GM21825 (cell line): ENCODE data around the gene MRC1.

Experiments used
- ATAC-seq: cut with Tn5 transposase; IDR thresholded peaks from one replicate; pipeline ENCODE4 v1.9.1; 2021; ENCODE audit warnings: mild to moderate bottlenecking, moderate library complexity; ENCODE audit not compliant: unreplicated experiment

Gene MRC1

GRCh38 chr10:17842641-17843040, 33.5 kb downstream of the MRC1 start:
- ATAC-seq, result no peak

GRCh38 chr10:17847585-17848296, 38.6 kb downstream of the MRC1 start:
- no peak for ATAC-seq

GRCh38 chr10:17848646-17849045, 39.5 kb downstream of the MRC1 start:
- ATAC-seq, result no peak

GRCh38 chr10:17850501-17850900, 41.4 kb downstream of the MRC1 start:
- no peak for ATAC-seq

GRCh38 chr10:17851611-17852010, 42.5 kb downstream of the MRC1 start:
- ATAC-seq, result no peak

GRCh38 chr10:17854044-17854652, 45.0 kb downstream of the MRC1 start:
- no peak for ATAC-seq

- no peak for ATAC-seq
Measured at GRCh38 chr10:17857040-17857439, 47.9 kb downstream of the MRC1 start.

GRCh38 chr10:17859492-17860156, 50.5 kb downstream of the MRC1 start:
- ATAC-seq, result no peak

- ATAC-seq, result no peak
Measured at GRCh38 chr10:17861760-17862159, 52.6 kb downstream of the MRC1 start.

GRCh38 chr10:17865351-17865750, 56.2 kb downstream of the MRC1 start:
- no peak for ATAC-seq

GRCh38 chr10:17866346-17866745, 57.2 kb downstream of the MRC1 start:
- ATAC-seq, result no peak

- ATAC-seq, result no peak
Measured at GRCh38 chr10:17867056-17867455, 57.9 kb downstream of the MRC1 start.

- no peak for ATAC-seq
Measured at GRCh38 chr10:17871036-17871435, 61.9 kb downstream of the MRC1 start.

- no peak for ATAC-seq
Measured at GRCh38 chr10:17872191-17873091, 63.3 kb downstream of the MRC1 start.

- no peak for ATAC-seq
Measured at GRCh38 chr10:17873946-17874345, 64.8 kb downstream of the MRC1 start.

GRCh38 chr10:17877121-17877520, 68.0 kb downstream of the MRC1 start:
- ATAC-seq, result no peak

GRCh38 chr10:17878896-17879295, 69.7 kb downstream of the MRC1 start:
- no peak for ATAC-seq

- no peak for ATAC-seq
Measured at GRCh38 chr10:17880601-17881000, 71.5 kb downstream of the MRC1 start.

GRCh38 chr10:17882557-17882956, 73.4 kb downstream of the MRC1 start:
- no peak for ATAC-seq

GRCh38 chr10:17883621-17884020, 74.5 kb downstream of the MRC1 start:
- ATAC-seq, result no peak

- no peak for ATAC-seq
Measured at GRCh38 chr10:17888189-17888588, 79.0 kb downstream of the MRC1 start.
